Activated gamma-delta T cell treated with Interleukin-2 at 50 U/mL for 16 hours (primary cell): Measurements from ENCODE around the gene ZNF226.
A peak's percentile ranks its signal among the peaks of the same experiment; 100 is the strongest.
"Not testable (repeated sequence)": the region's sequence is repeated elsewhere in the genome, so short reads cannot be mapped to it uniquely, and the experiment has no call there.

Source experiments
- DNase-seq: peaks from one replicate; pipeline ENCODE4 v3.0.0-alpha.2; 2020

ZNF226 gene

DNA sequence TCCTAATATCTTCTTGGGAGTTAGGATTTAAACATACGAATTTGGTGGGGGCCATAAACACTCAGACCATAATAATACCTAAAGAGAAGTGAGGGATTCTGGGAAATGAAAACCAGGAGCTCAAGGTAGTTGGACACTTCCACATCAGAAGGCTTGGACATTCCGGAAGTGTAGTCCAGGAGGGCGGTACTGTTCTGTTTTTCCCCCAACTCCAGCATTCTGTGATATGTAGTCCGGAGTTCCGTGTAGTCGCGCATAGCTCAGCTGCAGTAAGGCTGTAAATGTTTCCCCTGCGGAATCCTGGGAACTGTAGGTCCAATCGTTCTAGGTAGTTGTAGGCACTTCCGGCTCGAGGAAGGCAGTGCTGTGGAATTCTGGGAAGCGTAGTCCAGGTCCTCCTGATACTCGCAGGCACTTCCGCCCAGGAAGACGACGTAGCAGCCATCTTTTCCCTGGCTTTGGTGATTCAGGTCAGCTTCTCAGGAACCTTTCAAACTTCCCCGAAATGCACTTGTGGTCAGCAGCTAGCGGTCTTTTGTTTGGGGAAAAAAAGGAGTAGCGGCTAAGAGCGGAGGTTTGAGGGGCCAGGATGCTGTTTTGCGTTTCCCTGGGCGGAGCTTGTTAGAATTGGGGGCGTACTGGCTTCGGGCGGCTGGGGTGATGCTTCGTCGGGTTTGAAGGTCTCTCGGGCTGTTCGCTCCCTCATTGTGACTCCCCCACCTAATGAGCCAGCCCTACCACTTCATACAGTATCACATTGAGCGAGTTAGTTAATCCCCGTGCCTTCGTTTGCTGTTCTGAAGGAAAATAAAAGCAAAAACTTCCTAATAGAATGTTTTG is at the start of gene ZNF226:
TSS of gene ZNF226 (plus strand) at position 428 of the 840 bp plus-strand sequence. CDS start 4,981 bp downstream, outside the sequence.
- peak; percentile 75 for DNase-seq

GRCh38 chr19:44121162-44121561 is 43.7 kb upstream of the ZNF226 start:
- DNase-seq, result not testable (repeated sequence)

DNA sequence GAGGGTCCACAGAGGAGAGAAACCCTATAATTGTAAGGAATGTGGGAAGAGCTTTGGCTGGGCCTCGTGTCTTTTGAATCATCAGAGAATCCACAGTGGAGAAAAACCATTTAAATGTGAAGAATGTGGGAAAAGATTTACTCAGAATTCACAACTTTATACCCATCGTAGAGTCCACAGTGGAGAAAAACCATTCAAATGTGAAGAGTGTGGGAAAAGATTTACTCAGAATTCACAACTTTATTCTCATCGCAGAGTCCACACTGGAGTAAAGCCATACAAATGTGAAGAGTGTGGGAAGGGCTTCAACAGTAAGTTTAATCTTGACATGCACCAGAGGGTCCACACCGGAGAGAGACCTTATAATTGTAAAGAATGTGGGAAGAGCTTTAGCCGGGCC is 32.9 kb upstream of the ZNF226 start:
- no peak for DNase-seq

GRCh38 chr19:44141191-44142058 is 23.5 kb upstream of the ZNF226 start, which contains the start of gene ZNF234:
Gene ZNF234 (plus strand): TSS chr19:44141554. CDS start chr19:44144633, 3,079 bp downstream.
- DNase-seq, result peak; percentile 61

- no peak for DNase-seq
These were observed 22.9 kb upstream of the ZNF226 start for GRCh38 chr19:44142059-44142433.

DNA sequence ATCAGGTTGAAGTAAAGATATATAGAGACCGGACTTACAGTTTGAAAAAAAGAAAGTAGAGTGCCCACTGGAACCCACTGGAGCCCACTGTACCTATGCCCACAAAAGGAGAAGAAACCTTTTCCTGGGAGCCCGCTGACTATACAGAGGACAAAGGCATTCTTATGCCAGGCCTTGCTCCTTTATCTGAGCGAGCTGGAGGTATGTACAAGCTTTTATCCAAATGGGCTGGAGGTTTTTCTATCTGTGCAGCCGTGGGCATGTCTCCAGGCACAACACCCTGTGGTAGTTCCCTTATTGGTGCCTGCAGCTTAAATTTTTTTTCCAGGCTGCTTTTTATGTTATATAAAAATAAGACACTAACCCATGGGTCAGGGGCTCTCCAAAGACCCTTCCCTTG is 15.1 kb upstream of the ZNF226 start:
- DNase-seq, result no peak

DNA sequence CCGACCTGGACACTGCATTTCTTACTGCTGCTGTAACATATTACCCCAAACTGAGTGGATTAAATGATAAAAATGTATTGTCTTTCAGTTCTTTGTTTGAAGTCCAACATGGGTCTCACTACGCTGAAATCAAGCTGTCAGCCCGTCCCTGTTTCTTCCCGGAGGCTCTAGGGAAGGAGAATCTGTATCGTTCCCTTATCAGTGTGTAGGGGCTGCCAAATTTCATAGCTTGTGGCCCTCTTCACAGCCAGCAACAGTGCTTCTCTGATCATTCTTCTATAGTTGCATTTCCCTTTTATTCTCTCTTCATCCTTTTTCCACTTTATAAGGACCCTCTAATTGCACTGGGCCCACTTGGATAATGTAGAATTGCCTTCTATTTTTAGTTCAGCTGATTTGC is 13.4 kb upstream of the ZNF226 start:
- no peak for DNase-seq

DNA sequence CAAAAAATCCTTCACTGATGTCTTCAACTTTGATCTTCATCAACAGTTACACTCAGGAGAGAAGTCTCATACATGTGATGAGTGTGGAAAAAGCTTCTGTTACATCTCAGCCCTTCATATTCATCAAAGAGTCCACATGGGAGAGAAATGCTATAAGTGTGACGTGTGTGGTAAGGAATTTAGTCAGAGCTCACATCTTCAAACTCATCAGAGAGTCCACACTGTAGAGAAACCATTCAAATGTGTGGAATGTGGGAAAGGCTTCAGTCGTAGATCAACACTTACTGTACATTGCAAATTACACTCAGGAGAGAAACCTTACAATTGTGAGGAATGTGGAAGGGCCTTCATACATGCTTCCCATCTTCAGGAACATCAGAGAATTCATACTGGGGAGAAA is 8.4 kb upstream of the ZNF226 start:
- no peak for DNase-seq

- no peak for DNase-seq
These were observed 1.1 kb upstream of the ZNF226 start for GRCh38 chr19:44163789-44164188.

- no peak for DNase-seq
These were observed 600 bp upstream of the ZNF226 start for GRCh38 chr19:44164327-44164672.

- not testable (repeated sequence) for DNase-seq
These were observed 5.8 kb downstream of the ZNF226 start for GRCh38 chr19:44170660-44171059.

DNA sequence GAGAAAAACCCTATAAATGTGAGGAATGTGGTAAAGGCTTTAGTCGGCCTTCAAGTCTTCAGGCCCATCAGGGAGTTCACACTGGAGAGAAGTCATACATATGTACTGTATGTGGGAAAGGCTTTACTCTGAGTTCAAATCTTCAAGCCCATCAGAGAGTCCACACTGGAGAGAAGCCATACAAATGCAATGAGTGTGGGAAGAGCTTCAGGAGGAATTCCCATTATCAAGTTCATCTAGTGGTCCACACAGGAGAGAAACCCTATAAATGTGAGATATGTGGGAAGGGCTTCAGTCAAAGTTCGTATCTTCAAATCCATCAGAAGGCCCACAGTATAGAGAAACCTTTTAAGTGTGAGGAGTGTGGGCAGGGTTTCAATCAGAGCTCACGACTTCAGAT is 11.7 kb downstream of the ZNF226 start:
- no peak for DNase-seq

GRCh38 chr19:44180968-44181367 is 16.1 kb downstream of the ZNF226 start:
- DNase-seq, result no peak

- no peak for DNase-seq
These were observed 17.2 kb downstream of the ZNF226 start for GRCh38 chr19:44182145-44182544.

DNA sequence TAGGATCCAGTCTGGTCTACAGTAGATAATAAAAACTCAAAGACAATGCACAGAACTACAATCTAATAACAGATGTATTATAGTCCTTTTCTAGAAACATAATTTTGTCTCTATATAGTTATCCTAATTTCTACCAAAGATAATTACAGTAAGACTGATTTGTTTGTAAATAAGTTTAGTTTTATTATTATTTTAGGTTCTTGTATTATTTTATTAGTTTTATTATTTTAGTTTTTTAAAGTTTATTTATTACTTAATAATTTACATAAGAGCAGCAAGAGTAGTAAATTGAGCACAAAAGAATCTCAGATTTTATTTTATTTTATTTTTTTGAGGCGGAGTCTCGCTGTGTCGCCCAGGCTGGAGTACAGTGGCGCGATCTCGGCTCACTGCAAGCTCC is 25.1 kb downstream of the ZNF226 start:
- DNase-seq, result no peak

GRCh38 chr19:44192127-44192526 is 27.2 kb downstream of the ZNF226 start:
- DNase-seq, result no peak

DNA sequence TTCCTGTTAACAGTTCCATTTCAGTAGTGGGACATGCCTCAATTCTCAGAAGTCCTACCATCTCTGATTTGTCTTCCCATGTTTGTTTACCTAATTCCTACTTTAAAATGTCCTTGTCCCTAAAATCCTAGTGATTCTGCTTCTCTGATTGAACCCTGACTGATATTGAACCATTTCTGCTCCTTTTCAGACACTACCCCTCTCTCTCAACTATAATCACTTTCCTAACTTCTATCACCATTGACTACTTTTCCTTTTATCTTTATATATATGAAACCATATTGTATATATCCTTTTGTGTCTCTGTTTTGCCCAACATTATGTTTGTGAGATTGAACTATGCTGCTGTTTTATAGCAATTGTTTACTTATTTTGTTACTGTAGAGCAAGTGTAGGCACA is 31.9 kb downstream of the ZNF226 start:
- no peak for DNase-seq

- no peak for DNase-seq
These were observed 37.6 kb downstream of the ZNF226 start for GRCh38 chr19:44202470-44202869.

- DNase-seq, result no peak
These were observed 38.1 kb downstream of the ZNF226 start for GRCh38 chr19:44202974-44203373.

DNA sequence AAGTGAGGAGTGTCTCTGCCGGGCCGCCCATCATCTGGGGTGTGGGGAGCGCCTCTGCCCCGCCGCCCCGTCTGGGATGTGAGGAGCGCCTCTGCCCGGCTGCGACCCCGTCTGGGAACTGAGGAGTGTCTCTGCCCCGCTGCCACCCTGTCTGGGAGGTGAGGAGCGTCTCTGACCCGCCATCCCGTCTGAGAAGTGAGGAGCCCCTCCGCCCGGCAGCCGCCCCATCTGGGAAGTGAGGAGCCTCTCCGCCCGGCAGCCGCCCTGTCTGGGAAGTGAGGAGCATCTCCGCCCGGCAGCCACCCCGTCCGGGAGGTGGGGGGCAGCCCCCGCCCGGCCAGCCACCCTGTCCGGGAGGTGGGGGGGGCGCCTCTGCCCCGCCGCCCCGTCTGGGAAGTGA is 39.0 kb downstream of the ZNF226 start:
- not testable (repeated sequence) for DNase-seq

DNA sequence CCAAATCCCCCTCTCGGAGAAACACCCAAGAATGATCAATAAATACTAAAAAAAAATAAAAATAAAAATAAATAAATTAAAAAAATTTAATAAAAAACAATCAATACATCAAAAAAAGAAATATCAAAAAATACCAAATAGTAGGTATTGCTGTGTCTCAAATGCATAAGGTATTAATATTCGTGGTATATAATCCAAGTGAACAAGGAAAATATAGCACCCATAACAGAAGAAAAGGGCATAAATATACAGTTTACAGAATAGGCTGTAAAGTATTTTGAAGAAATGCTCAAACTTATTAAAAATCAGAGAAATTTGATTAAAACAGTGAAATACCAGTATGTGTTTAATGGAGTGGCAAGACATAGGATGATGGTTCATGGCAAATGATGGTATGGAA is 39.9 kb downstream of the ZNF226 start:
- DNase-seq, result no peak

GRCh38 chr19:44207126-44207803 is 42.4 kb downstream of the ZNF226 start:
- peak; percentile 75 for DNase-seq

DNA sequence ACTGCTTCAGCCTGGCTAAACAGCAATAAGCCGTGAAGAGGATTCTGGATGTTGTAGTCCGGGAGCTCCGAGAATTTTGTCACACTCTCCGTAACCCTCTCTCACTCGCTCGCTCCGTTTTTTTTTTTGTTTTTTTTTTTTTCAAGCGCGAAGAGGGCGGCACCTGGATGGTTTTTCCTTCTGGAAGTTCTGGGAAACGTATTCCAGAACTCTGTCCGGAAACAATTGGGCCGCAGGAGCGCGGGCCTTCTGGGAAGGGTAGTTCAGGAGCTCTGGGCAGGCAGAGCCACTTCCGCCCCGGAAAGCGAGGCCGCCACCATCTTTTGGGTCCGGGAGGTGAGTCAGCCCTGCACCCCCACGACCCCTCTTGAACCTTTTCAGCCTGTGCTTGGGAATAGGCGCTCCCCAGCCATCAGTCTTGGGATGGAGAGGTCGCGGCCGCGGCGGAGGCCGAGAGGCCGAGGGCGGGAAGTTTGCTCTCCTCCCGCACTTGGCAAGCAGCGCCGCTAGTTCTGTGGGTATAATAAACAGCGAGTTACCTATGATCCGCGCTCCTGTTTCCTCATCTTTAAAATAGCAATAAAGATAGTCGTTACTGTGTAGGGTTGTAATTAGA is 47.5 kb downstream of the ZNF226 start, which contains the start of gene ZNF227:
TSS of gene ZNF227 (plus strand) at position 283 of the 616 bp plus-strand sequence. CDS start 5,261 bp downstream, outside the sequence.
- DNase-seq, result peak; percentile 75
